Measurements from ENCODE around the gene TMEM132D. TPM values are rescaled to one million over a fixed set of nuclear protein-coding genes. Genes with fewer than 3 reads are reported as not detected.

TMEM132D gene
- total and polyA plus RNA-seq, 4 donors: 0.01 to 0.14 (median 0.08) TPM

DNA sequence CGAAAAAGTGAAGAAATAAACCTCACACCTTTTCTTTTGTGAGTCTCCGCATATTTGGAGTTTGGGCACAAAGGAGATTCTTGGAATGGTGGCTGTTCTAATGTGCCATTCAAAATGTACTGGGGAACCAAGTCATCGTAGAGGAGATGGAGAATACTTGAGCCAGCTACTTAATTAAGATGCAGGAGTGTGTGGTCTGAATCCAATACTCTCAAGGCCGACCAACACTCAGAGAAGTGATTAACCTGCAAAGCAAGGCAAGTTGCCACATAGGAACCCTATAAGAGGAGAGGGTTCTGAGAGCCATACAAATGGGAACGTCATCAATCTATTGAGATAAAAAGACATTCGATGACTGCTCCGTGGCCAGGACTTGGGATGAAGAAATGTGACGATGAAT is 603.8 kb downstream of the TMEM132D start:
- TF ChIP-seq, protein P1, sequence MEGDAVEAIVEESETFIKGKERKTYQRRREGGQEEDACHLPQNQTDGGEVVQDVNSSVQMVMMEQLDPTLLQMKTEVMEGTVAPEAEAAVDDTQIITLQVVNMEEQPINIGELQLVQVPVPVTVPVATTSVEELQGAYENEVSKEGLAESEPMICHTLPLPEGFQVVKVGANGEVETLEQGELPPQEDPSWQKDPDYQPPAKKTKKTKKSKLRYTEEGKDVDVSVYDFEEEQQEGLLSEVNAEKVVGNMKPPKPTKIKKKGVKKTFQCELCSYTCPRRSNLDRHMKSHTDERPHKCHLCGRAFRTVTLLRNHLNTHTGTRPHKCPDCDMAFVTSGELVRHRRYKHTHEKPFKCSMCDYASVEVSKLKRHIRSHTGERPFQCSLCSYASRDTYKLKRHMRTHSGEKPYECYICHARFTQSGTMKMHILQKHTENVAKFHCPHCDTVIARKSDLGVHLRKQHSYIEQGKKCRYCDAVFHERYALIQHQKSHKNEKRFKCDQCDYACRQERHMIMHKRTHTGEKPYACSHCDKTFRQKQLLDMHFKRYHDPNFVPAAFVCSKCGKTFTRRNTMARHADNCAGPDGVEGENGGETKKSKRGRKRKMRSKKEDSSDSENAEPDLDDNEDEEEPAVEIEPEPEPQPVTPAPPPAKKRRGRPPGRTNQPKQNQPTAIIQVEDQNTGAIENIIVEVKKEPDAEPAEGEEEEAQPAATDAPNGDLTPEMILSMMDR (IDR thresholded peaks at IDR 0.05; ENCODE audit: low read depth, low read length, missing input control): no peak
- no peak for TF ChIP-seq RXRA (IDR thresholded peaks at IDR 0.05)
- TF ChIP-seq, protein P2, sequence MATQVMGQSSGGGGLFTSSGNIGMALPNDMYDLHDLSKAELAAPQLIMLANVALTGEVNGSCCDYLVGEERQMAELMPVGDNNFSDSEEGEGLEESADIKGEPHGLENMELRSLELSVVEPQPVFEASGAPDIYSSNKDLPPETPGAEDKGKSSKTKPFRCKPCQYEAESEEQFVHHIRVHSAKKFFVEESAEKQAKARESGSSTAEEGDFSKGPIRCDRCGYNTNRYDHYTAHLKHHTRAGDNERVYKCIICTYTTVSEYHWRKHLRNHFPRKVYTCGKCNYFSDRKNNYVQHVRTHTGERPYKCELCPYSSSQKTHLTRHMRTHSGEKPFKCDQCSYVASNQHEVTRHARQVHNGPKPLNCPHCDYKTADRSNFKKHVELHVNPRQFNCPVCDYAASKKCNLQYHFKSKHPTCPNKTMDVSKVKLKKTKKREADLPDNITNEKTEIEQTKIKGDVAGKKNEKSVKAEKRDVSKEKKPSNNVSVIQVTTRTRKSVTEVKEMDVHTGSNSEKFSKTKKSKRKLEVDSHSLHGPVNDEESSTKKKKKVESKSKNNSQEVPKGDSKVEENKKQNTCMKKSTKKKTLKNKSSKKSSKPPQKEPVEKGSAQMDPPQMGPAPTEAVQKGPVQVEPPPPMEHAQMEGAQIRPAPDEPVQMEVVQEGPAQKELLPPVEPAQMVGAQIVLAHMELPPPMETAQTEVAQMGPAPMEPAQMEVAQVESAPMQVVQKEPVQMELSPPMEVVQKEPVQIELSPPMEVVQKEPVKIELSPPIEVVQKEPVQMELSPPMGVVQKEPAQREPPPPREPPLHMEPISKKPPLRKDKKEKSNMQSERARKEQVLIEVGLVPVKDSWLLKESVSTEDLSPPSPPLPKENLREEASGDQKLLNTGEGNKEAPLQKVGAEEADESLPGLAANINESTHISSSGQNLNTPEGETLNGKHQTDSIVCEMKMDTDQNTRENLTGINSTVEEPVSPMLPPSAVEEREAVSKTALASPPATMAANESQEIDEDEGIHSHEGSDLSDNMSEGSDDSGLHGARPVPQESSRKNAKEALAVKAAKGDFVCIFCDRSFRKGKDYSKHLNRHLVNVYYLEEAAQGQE (IDR thresholded peaks at IDR 0.05): no peak
- TF ChIP-seq HNF4G (IDR thresholded peaks at IDR 0.05): no peak
- TF ChIP-seq EGR1 (IDR thresholded peaks at IDR 0.05; ENCODE audit: low read depth in 2 of 2): no peak
- no peak for TF ChIP-seq JUND (IDR thresholded peaks at IDR 0.05)
- TF ChIP-seq, protein P3, sequence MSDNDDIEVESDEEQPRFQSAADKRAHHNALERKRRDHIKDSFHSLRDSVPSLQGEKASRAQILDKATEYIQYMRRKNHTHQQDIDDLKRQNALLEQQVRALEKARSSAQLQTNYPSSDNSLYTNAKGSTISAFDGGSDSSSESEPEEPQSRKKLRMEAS (IDR thresholded peaks at IDR 0.05): no peak
- TF ChIP-seq TAF1 (conservative IDR thresholded peaks at IDR 0.05): no peak
- no peak for TF ChIP-seq FOXA1 (IDR thresholded peaks at IDR 0.05)
- TF ChIP-seq YY1 (IDR thresholded peaks at IDR 0.05): no peak
- no peak for TF ChIP-seq RAD21 (IDR thresholded peaks at IDR 0.05)
- TF ChIP-seq, protein P4, sequence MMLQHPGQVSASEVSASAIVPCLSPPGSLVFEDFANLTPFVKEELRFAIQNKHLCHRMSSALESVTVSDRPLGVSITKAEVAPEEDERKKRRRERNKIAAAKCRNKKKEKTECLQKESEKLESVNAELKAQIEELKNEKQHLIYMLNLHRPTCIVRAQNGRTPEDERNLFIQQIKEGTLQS (IDR thresholded peaks at IDR 0.05): no peak
- TF ChIP-seq NR2F2 (IDR thresholded peaks at IDR 0.05): no peak
- TF ChIP-seq GABPA (IDR thresholded peaks at IDR 0.05 in 1 of 2, conservative IDR thresholded peaks at IDR 0.05 in 1 of 2): no peak
- TF ChIP-seq, protein P5, sequence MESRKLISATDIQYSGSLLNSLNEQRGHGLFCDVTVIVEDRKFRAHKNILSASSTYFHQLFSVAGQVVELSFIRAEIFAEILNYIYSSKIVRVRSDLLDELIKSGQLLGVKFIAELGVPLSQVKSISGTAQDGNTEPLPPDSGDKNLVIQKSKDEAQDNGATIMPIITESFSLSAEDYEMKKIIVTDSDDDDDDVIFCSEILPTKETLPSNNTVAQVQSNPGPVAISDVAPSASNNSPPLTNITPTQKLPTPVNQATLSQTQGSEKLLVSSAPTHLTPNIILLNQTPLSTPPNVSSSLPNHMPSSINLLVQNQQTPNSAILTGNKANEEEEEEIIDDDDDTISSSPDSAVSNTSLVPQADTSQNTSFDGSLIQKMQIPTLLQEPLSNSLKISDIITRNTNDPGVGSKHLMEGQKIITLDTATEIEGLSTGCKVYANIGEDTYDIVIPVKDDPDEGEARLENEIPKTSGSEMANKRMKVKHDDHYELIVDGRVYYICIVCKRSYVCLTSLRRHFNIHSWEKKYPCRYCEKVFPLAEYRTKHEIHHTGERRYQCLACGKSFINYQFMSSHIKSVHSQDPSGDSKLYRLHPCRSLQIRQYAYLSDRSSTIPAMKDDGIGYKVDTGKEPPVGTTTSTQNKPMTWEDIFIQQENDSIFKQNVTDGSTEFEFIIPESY (IDR thresholded peaks at IDR 0.05): no peak
- TF ChIP-seq FOXA2 (IDR thresholded peaks at IDR 0.05): no peak
- TF ChIP-seq HNF4A (conservative IDR thresholded peaks at IDR 0.05): no peak
- no peak for TF ChIP-seq SP1 (IDR thresholded peaks at IDR 0.05)
- H3K36me3 ChIP-seq (ENCODE audit: control insufficient read depth in 4 of 4, insufficient read depth in 3 of 4, low read depth in 1 of 4, low read length in 3 of 4): no peaks in the 10 kb centered on the region
- WGBS: 83% methylated on average over 8 of the region's 8 CpGs

More for the DNA sequence above, 603.8 kb downstream of the TMEM132D start:
- H3K27ac ChIP-seq (ENCODE audit: low read depth in 1 of 2, low read length in 2 of 2): no peak overlapping the region
- no peak for DNase-seq (ENCODE audit: low spot score)
- H3K9me3 ChIP-seq (ENCODE audit: control insufficient read depth in 4 of 4, low read length in 3 of 4): no peaks in the 10 kb centered on the region
- no peak overlapping the region for H3K4me3 ChIP-seq (ENCODE audit: low read depth in 1 of 3, low read length in 3 of 3)
- H3K27me3 ChIP-seq (ENCODE audit: control insufficient read depth in 4 of 4, insufficient read depth in 4 of 4, low read length in 3 of 4): peaks cover 0 to 2% (median 0%) of the 10 kb centered on the region in 4 donors
- H3K4me1 ChIP-seq (ENCODE audit: control insufficient read depth in 4 of 4, insufficient read depth in 4 of 4, low read length in 3 of 4): no peaks in the 10 kb centered on the region
- H3K9ac ChIP-seq (ENCODE audit: low read depth in 1 of 2, low read length in 2 of 2): no peak overlapping the region

All from liver (tissue), 9 donors.